ENCODE data around the gene PTPRCAP.

- TF ChIP-seq CTCF (IDR thresholded peaks at IDR 0.05; ENCODE audit: low read length) (no peak), EZH2 (optimal IDR thresholded peaks at IDR 0.05; ENCODE audit: low read depth, low read length) (no peak)
These were observed 50.0 kb downstream of the PTPRCAP start for GRCh38 chr11:67387518-67387917.

All from MM.1S (cell line).